Upper lobe of left lung (tissue), 4 donors: ENCODE results near the gene ZSWIM8.

Experiments
- CTCF ChIP-seq, 6 experiments: fragments of 450-650 bp in 4 of 6; fragments of 200-600 bp in 2 of 6; sonication (generic) in 2 of 6; IDR thresholded peaks; one replicate each; pipeline ENCODE4 v1.5.1; 2016 to 2019; ENCODE audit warnings: antibody characterized with exemption in 6 of 6
- POLR2A ChIP-seq, 4 donors: fragments of 450-650 bp; IDR thresholded peaks; one replicate each; pipeline ENCODE4 v1.5.1; 2016 to 2017; ENCODE audit warnings: antibody characterized with exemption in 4 of 4, mild to moderate bottlenecking in 2 of 4
- POLR2AphosphoS5 ChIP-seq, 2 donors: sonication (generic); formaldehyde crosslinking; IDR thresholded peaks; one replicate each; pipeline ENCODE4 v1.5.1; 2017; ENCODE audit warnings: antibody characterized with exemption in 2 of 2

- TF ChIP-seq CTCF (IDR thresholded peaks at IDR 0.05) = no peak
- TF ChIP-seq POLR2AphosphoS5 (IDR thresholded peaks at IDR 0.05) = no peak
- no peak for TF ChIP-seq POLR2A (IDR thresholded peaks at IDR 0.05)
These were observed 15.3 kb downstream of the ZSWIM8 start for GRCh38 chr10:73800560-73801252.
